Hematopoietic multipotent progenitor cell (in vitro differentiated cells): Measurements from ENCODE around the gene B4GALT4. TPM values are rescaled to one million over a fixed set of nuclear protein-coding genes. Genes with fewer than 3 reads are reported as not detected.
"Not testable (repeated sequence)": the region's sequence is repeated elsewhere in the genome, so short reads cannot be mapped to it uniquely, and the experiment has no call there.

Experiments
- DNase-seq, 3 donors: peaks; one replicate each; pipeline ENCODE4 v3.0.0-alpha.2; 2011 to 2015; ENCODE audit warnings: low read depth in 2 of 3, low spot score in 2 of 3
- total RNA-seq: library from RNA; depleted of rRNA; stranded (reverse); fragments of >200 nt; gene quantifications from one replicate; pipeline ENCODE4 v1.2.3, GENCODE V29; 2012

Gene B4GALT4
- total RNA-seq, 1 donor = 4.8 TPM

- DNase-seq = no peak
These were observed 33.8 kb downstream of the B4GALT4 start for GRCh38 chr3:119206611-119207511.

GRCh38 chr3:119205685-119206084, 35.0 kb downstream of the B4GALT4 start:
- DNase-seq = no peak

DNA sequence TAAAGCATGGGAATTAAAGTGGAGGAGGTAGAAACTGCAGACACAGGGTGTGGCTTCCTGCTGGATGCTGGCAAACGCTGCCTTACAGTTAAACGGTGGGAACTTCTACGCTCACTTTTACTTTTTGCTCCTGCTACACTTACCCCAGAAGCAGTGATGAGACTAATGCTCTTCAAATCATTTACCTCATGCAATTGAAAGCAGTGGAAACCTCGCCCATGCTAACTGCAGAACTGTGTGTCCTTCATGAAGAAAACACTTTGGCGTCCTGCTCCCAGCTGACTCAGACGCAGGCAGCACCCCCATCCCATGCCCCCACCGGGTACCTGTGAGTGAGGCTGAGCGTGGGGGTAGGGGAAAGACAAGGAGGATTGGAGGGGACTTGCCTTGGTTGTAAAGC, 35.5 kb downstream of the B4GALT4 start:
- no peak for DNase-seq

GRCh38 chr3:119195911-119196310, 44.8 kb downstream of the B4GALT4 start:
- DNase-seq = no peak

- no peak for DNase-seq
These were observed 45.6 kb downstream of the B4GALT4 start for GRCh38 chr3:119195151-119195476.

GRCh38 chr3:119194237-119195150, 46.2 kb downstream of the B4GALT4 start:
- no peak for DNase-seq

DNA sequence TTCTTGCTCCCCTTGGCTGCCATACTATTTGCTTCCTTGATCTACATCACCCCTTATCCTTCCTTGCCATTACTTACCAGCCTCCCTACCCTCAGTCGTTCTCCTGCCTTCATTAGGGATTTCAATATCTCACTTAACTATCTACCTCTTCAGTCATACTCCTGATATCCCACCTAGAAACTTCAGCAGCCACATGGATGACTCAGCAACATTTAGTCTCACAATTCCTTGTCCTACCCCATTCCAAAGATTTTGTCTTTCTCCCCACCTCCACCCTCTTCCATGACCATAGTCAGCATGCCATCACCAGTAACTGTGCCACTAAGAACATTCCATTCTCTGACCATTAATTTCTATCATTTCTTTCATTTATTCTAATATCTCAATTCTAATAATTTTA, 48.9 kb downstream of the B4GALT4 start:
- no peak for DNase-seq

GRCh38 chr3:119187266-119187665, 53.4 kb downstream of the B4GALT4 start:
- DNase-seq = no peak

DNA sequence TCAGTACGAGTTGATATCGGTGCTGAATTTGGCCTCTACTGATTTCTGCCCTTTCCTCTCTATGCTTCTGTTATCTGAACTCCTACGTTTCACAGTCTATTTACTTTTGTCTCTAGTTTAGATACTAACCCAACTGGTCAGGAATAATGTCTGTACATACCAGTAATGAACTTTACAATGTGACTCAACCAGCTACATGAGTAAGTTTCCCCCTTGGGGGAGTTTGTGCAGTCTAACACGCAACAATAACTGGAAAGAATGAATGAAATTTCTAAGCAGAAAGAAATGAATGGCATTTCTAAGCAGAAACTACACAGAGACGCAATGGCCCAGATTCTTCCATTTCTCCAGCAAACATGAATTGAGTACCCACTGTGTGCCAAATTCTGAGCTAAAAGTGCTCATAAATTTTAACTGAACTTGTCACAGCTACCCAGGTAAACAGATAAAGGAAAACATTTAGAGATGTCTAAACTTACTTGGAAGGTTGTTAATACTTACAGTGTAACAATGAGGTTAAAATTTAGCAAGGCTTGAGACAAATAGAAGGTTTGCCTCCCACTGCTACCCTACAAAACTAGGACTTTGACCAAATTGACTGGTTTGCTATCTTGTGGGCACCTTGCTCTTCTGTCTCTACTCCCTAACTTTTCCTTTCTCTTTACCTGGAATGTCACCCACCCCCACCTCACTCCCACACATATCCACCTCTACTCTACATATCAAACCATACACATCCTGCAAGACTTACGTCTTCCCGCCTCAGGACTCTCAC, 55.7 kb downstream of the B4GALT4 start:
- no peak for DNase-seq

- DNase-seq = no peak
These were observed 56.6 kb downstream of the B4GALT4 start for GRCh38 chr3:119184111-119184510.

- no peak for DNase-seq
These were observed 58.9 kb downstream of the B4GALT4 start for GRCh38 chr3:119181765-119182164.

DNA sequence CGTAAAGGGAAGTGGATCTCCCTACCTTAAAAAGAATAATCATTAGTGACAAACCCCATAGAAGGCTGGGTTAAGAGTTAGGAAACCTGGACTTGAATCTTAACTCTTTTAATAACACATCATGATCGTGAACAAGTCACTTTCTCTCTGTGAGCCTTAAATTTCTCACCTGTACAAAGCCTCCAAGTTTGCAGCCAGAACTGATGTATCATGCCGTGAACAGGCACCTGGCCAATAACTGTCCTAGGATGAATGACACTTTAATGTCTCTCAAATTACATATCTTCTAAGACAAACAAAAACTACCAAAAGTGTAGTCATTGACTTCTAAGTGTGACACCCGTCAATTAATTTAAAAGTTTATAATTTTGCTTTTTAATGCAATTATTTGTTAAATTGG, 63.4 kb downstream of the B4GALT4 start:
- no peak for DNase-seq

- DNase-seq = no peak
These were observed 63.9 kb downstream of the B4GALT4 start for GRCh38 chr3:119176778-119177177.

DNA sequence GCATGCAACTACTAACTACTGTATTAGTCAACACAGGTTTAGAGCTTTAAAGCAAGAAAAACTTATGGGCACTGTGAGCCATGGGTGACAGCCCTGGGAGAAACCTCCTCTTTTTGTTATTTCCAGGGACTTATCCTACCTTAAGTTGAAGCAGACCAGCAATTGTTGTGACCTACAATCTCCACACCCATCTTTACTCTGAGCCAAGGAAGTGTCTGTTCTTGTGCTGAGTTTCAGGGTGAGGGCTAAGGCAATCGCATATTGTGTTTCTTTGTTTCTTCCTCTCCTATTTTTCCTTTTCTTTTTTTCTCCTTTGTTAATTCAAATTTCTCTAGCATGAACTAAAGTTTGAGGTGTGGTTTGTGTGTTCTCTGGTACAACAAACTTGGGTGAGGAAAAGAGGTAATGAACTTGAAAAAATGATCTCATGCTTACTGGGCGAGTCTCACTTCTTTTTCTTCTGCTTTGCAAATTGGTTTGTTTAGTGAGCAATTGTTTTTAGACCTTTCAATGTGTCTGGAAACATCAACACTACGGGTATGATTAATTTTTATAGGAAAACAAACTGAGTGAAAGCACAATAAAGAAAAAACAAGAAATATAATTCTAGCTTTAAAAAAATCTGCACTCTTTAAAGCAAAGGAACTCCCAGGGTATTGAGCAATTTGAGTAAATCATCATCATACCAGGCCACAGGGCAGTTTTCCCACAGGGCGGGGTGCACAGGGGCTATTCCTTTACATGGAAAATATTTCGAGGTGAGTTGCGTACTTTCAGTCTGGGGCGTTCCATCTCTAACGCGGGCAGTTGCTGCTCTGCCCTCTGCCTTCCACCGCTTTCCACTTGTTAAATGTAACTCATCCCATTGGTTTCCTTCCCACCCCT, 64.6 kb downstream of the B4GALT4 start:
- DNase-seq = no peak

- no peak for DNase-seq
These were observed 67.4 kb downstream of the B4GALT4 start, which contains the start of gene UPK1B for GRCh38 chr3:119173325-119173724. UPK1B (plus strand) TSS chr3:119173598; CDS start chr3:119186742, 13,144 bp downstream.

DNA sequence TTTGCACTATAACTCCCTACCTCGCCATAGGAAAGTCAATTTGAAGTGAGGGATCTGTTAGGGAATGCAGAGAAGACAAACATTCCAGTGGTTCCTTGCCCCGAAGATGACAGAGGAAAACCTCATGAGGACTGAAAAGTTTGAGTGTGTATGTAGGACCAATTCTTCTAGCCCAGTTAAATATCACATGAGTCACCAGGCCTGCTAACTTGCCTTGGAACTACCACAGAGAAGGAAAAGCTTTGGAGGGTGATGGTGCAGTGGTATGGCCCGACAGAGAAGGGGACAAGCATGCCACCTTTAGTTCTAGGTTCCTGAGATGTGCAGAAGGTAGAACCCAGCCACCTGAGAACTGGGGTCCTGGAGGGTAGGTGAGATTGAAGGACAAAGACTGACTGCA, 69.9 kb downstream of the B4GALT4 start:
- DNase-seq = no peak

DNA sequence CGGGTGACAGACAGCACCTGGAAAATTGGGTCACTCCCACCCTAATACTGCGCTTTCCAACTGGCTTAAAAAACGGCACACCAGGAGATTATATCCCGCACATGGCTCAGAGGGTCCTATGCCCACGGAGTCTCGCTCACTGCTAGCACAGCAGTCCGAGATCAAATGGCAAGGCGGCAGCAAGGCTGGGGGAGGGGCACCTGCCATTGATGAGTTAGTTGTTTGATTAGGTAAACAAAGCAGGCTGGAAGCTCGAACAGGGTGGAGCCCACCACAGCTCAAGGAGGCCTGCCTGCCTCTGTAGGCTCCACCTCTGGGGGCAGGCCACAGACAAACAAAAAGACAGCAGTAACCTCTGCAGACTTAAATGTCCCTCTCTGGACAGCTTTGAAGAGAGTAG, 75.9 kb downstream of the B4GALT4 start:
- not testable (repeated sequence) for DNase-seq
